Stimulated activated naive CD8-positive, alpha-beta T cell treated with anti-CD3 and anti-CD28 coated beads, Interleukin-15, Interleukin-2, amounts not matched to agents 100 U/mL and 50 U/mL, for 24 hours (primary cell): Measurements from ENCODE around the gene PPP1R3G.
"Not testable (repeated sequence)": the region's sequence is repeated elsewhere in the genome, so short reads cannot be mapped to it uniquely, and the experiment has no call there.

ENCODE experiments used
- ATAC-seq: fragments of 150-1000 bp; cut with Tn5 transposase; one replicate; pipeline ENCODE4 v1.10.0; 2021
- DNase-seq: peaks from one replicate; pipeline ENCODE4 v3.0.0; 2021

The PPP1R3G gene

DNA sequence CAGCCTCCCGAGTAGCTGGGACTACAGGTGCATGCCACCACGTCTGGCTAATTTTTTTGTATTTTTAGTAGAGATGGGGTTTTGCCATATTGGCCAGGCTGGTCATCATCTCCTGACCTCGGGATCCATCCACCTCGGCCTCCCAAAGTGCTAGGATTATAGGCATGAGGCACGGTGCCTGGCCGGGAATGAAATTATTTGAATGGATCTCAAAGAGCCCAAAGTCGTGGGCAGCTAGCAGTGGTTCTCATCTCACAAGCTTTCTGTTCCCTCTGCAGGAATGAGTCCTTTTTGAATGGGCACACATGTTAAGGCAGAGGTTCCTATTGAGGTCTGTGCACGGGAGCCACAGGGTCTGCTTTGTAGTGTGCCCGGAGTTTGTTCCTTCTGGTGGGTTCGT lies 34.9 kb downstream of the PPP1R3G start:
- ATAC-seq = no peak
- no peak for DNase-seq

DNA sequence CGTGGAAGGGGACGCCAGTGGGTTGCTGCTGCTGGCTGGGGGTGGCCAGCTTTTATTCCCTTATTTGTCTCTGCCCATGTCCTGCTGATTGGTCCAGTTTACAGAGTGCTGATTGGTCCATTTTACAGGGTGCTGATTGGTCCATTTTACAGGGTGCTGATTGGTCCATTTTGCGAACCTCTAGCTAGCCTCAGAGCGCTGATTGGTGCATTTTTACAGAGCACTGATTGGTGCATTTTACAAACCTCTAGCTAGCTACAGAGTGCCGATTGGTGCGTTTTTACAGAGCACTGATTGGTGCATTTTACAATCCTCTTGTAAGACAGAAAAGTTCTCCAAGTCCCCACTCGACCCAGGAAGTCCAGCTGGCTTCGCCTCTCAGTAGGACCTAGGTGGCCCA lies 35.4 kb downstream of the PPP1R3G start:
- DNase-seq, ATAC-seq: not testable (repeated sequence)

GRCh38 chr6:5121479-5121878 lies 36.3 kb downstream of the PPP1R3G start:
- no peak for DNase-seq
- ATAC-seq = no peak

GRCh38 chr6:5121956-5122355 lies 36.8 kb downstream of the PPP1R3G start:
- DNase-seq = no peak
- ATAC-seq = no peak

DNA sequence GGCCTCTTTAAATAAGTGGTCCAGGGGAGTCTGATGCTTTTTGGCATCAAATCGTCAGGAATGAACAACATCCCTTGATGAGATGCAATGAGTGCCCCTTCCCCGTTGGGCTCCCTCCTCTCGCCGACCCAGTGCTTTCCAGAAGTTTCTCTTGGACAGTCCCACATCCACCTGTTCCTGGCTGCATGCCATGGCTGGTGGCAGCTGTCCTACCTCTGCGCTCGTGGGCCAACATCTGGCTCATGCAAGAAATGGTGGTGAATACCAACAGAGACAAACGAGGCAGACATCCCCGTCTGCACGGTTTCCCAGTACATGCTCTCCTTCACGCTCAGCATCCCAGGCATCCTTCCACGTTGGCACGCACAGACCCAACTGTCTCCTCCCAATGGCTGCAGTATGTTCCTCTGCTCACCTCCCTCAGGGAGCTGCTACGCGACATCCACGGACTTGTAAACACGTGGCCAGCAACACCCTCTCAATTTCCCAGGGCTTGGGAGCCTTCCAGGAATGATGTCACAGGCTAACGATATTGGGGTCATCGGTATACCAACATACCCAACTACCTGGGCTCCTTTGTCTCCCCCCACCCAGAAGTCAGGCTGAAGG lies 37.5 kb downstream of the PPP1R3G start:
- ATAC-seq (no peak), DNase-seq (no peak)

GRCh38 chr6:5123296-5124143 lies 38.4 kb downstream of the PPP1R3G start:
- DNase-seq (no peak), ATAC-seq (no peak)

- ATAC-seq (no peak), DNase-seq (no peak)
Observed at GRCh38 chr6:5124526-5124925, 39.4 kb downstream of the PPP1R3G start.

GRCh38 chr6:5125152-5126006 lies 40.2 kb downstream of the PPP1R3G start:
- DNase-seq = no peak
- ATAC-seq = no peak

DNA sequence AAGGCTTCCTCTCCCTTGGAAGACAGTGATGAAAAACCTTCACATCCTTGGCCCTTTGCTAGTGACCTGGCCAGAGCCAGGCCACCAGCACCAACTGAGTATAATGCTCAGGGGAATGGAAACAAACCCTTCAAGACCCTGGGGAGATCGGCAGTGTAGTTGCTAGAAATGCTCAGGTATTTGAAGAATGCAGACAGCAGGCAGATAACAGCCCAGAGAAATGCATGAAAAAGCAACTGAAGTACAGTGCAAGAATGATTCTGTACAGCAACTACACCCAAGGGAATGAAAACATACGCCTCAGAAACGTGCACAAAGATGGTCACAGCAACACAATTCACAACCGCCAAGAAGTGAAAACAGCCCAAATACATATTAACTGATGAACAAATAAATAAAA lies 41.1 kb downstream of the PPP1R3G start:
- no peak for DNase-seq
- no peak for ATAC-seq

- ATAC-seq = no peak
- no peak for DNase-seq
Observed at GRCh38 chr6:5127106-5127687, 42.1 kb downstream of the PPP1R3G start.

GRCh38 chr6:5128351-5128750 lies 43.2 kb downstream of the PPP1R3G start:
- DNase-seq (no peak), ATAC-seq (no peak)

DNA sequence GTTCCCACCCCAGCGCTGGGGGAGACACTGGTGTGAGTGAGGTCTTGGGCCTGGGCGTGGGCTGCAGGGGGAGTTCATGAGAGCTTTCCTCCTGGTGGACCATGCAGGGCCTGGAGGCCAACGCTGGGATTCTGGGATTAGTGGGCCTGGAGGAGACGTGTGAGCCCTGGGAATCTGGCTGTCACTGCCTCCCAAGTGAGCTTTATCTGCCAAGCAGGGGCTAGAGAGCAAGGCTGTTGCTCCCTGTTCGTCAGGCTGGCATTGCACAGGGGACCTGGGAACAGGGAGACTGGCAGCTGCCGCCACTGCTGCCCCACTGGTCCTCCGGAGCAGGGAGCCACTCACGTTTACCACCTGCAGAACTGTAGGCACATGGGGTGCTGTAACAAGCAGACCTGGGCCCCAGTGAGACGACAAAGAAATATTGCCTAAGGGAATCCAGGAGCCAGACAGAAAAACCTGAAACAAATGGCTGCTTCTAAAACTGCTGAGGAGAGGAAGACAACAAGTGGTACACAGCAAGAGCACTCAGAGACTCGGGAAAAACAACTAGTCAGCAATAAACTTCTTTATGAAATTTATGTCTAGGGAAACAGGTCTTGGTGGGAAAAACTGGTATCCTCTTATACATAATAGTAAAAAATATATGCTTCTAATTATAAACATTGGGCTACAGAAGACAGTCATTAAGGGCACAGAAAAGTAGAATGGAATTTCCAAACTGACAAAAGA lies 45.2 kb downstream of the PPP1R3G start:
- ATAC-seq = no peak
- DNase-seq = no peak

- no peak for ATAC-seq
- no peak for DNase-seq
Observed at GRCh38 chr6:5132731-5133130, 47.6 kb downstream of the PPP1R3G start.

GRCh38 chr6:5133943-5134342 lies 48.8 kb downstream of the PPP1R3G start:
- no peak for DNase-seq
- no peak for ATAC-seq

DNA sequence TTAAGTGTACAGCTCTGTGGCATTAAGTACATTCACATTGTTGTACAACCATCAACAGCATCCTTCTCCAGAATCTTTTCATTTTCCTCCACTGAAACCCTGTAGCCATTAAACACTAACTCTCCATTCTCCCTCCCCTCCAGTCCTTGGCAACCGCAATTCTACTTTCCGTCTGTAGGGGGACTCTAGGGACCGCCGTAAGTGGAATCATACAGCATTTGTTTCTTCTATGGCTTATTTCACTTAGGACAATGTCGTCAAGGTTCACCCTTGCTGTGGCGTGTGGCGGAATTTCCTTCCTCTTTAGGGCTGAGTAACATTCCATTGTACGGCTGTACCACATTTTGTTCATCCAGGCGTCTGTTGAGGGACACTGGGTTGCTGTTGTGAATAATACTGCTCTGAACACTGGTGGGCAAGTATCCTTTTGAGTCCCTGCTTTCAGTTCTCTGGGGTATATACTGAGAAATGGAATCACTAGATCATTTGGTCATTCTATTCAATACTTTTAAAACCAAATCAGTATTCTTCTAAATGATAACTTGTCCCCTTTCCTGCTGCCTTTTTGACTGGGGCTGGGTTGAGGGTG lies 50.7 kb downstream of the PPP1R3G start:
- peak; percentile 63 for DNase-seq
- ATAC-seq = peak; percentile 46

DNA sequence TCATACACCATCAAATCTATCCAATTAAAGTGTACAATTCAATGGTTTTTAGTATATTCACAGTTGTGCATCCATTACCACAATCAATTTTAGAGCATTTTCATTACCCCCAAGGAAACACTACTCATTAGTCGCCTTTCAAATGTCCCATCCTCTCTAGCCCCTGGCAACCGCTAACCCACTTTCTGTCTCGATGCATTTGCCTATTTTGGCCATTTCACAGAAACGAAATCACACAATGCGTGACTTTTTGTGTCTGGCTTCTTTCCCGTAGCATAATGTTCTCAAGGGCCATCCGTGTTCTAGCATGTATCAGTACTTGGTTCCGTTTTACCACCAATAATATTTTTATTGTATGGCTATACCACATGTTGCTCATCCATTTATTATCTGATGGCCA lies 51.7 kb downstream of the PPP1R3G start:
- no peak for DNase-seq

More for the DNA sequence above, 51.7 kb downstream of the PPP1R3G start:
- no peak for ATAC-seq
